ENCODE measurements around the gene THY1. TPM values are rescaled to one million over a fixed set of nuclear protein-coding genes. Genes with fewer than 3 reads are reported as not detected.

THY1 gene
- total RNA-seq, 4 donors from 2014 or later = 13.3 to 70.1 (median 25.4) TPM

DNA sequence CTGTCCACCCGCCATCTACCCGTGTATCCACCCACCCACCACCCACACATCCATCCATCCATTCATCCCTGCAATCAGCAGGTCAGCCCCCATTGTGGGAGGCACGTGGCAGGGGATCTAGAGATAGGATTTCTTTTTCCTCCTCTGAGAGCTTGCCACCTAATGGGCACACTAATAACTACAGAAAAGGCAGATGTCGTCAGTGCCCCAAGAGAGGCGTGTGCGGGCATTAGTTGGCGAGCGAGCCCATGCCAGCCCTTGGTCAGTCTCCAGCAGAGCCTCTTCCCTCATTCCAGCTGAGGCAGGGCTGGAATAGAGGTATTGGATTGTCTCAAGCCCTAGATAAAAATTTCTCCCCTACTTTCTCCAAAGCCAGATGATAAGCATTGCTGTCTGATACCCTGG lies 51.2 kb downstream of the THY1 start:
- Histone ChIP-seq H3K27ac (replicated peaks in 1 of 4) (peak overlapping the region; percentile 91 to 95 (median 94)), H3K27me3 (no peaks in the 10 kb centered on the region), H3K4me3 (no peak overlapping the region), H3K4me1 (peaks cover 91 to 100% (median 96%) of the 10 kb centered on the region in 4 donors), H3K9me3 (no peaks in the 10 kb centered on the region), H3K36me3 (peaks cover 0 to 4% (median 0%) of the 10 kb centered on the region in 4 donors)
- TF ChIP-seq, protein P1, sequence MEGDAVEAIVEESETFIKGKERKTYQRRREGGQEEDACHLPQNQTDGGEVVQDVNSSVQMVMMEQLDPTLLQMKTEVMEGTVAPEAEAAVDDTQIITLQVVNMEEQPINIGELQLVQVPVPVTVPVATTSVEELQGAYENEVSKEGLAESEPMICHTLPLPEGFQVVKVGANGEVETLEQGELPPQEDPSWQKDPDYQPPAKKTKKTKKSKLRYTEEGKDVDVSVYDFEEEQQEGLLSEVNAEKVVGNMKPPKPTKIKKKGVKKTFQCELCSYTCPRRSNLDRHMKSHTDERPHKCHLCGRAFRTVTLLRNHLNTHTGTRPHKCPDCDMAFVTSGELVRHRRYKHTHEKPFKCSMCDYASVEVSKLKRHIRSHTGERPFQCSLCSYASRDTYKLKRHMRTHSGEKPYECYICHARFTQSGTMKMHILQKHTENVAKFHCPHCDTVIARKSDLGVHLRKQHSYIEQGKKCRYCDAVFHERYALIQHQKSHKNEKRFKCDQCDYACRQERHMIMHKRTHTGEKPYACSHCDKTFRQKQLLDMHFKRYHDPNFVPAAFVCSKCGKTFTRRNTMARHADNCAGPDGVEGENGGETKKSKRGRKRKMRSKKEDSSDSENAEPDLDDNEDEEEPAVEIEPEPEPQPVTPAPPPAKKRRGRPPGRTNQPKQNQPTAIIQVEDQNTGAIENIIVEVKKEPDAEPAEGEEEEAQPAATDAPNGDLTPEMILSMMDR (IDR thresholded peaks at IDR 0.05) = peak; percentile 27 to 50 (median 40)
- TF ChIP-seq EP300 (IDR thresholded peaks at IDR 0.05) (no peak), POLR2A (IDR thresholded peaks at IDR 0.05; ENCODE audit: low read depth) (no peak), POLR2AphosphoS5 (IDR thresholded peaks at IDR 0.05) (peak in 1 of 2 donors; percentile 53)
- intact Hi-C loops (cut with DNase I) = no loop called here
- WGBS = 62% methylated on average over 8 of the region's 8 CpGs
- no peak for DNase-seq (ENCODE audit: extremely low spot score)

DNA sequence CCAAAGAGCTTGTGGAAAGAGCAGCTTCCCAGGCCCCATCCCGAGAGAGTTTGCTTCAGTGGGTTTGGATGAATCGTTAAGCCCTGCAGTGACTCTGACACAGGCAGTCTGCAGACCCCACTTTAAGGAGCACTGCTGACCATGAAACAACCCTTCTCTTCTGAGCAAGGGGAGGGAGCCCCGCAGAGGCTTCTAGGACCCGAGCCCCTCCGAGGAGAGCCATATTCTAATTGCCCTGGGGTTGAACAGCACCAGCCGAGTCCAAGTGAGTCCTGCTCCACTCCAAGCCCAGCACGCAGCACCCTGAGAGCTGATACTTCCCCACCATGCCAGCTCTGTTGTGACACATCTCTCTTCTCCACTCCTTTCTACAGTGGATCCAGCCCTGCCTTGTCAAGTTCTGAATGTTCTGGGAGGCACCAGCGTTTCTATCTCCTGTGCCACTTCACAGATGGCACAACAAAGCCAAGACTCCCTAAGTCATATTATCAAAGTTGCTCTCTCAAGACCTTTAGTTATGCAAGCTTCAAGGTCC lies 51.8 kb downstream of the THY1 start:
- Histone ChIP-seq H3K4me1 (peaks cover 91 to 100% (median 95%) of the 10 kb centered on the region in 4 donors), H3K27ac (replicated peaks in 1 of 4) (peak overlapping the region; percentile 91 to 95 (median 94)), H3K4me3 (no peak overlapping the region), H3K36me3 (peaks cover 0 to 4% (median 0%) of the 10 kb centered on the region in 4 donors), H3K27me3 (no peaks in the 10 kb centered on the region), H3K9me3 (no peaks in the 10 kb centered on the region)
- DNase-seq (ENCODE audit: extremely low spot score) = no peak
- 79% methylated on average over 2 of the region's 8 CpGs for WGBS
- TF ChIP-seq, protein P1 (IDR thresholded peaks at IDR 0.05) = no peak
- TF ChIP-seq POLR2AphosphoS5 (IDR thresholded peaks at IDR 0.05) = no peak
- no peak for TF ChIP-seq POLR2A (IDR thresholded peaks at IDR 0.05; ENCODE audit: low read depth)
- intact Hi-C loops (cut with DNase I) = no loop called here

DNA sequence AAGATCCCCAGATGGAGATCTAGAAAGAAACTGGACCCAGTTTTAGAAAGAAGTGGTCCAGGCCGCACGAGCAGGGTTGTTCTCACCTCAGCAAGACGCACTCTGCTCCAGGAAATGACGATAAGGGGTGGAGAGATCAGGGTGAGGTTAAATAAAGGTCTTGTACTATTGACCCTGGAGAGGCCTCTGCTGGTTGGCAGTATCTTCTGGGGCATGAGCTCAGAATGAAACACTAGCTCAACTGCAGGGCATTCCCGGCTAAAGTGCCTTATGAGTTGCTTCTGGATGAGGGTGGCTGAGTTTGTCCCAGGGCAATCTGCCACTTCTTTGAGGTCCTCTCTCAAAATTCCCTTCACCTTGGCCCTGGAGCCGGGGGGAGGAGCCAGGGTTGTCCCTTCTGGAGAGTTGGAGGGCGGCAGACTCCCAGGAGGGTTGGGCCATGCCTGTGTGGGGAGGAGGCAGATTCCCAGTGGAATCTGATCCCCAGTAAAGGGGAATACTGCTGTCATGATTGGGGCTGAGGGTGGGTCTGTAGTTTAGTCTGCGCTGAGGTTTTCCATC lies 52.4 kb downstream of the THY1 start:
- Histone ChIP-seq H3K4me1 (peaks cover 91 to 100% (median 95%) of the 10 kb centered on the region in 4 donors), H3K27me3 (no peaks in the 10 kb centered on the region), H3K27ac (replicated peaks in 1 of 4) (peak overlapping the region; percentile 91 to 95 (median 94)), H3K36me3 (peaks cover 0 to 4% (median 0%) of the 10 kb centered on the region in 4 donors), H3K4me3 (no peak overlapping the region), H3K9me3 (no peaks in the 10 kb centered on the region)
- intact Hi-C loops (cut with DNase I) = no loop called here
- TF ChIP-seq, protein P1 (IDR thresholded peaks at IDR 0.05) = no peak
- peak; percentile 6 for TF ChIP-seq POLR2AphosphoS5 (IDR thresholded peaks at IDR 0.05)
- no peak for TF ChIP-seq POLR2A (IDR thresholded peaks at IDR 0.05; ENCODE audit: low read depth)
- TF ChIP-seq EP300 (IDR thresholded peaks at IDR 0.05) = no peak
- DNase-seq (ENCODE audit: extremely low spot score) = no peak
- 66% methylated on average over 8 of the region's 8 CpGs for WGBS

DNA sequence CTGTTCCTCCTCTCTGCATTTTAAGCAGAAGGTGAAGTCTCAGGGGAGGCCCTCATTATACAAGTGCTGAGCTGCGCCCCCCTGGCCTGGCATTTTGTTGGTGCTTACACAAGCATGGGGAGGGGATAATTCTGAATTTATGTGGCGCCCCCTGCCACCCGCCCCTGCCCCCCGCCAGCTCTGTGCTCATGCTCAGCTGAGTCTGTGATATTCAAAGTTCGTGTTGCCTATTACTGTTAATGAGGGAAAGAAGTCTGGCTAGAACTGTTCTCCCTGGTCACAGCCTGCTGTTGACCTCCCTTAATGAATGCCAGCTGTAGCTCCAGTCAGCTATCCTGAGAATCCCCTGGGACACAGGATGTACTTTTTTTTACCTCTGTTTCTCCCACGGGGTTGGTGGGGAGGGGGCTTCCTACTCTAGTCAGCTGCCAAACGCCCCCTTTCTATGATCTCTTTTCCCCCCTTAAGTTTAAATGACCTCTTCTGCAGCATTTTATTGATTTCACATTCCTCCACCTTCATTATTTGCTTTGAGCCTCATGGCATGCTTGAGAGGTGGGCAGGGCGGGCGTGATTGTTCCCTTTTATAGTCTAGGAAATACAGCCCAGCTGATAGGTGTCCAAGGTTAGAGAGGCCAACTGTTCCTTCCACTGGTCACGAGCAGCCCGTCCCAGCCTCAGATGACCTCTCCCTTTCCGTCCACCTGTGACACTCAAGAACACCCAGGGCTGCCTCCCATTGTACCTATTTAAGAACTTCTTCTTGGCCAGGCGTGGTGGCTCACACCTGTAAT lies 53.6 kb downstream of the THY1 start:
- Histone ChIP-seq H3K4me3 (peak overlapping the region in 3 of 4 donors; percentile 15 to 37 (median 15)), H3K36me3 (peaks cover 0 to 4% (median 0%) of the 10 kb centered on the region in 4 donors), H3K27ac (replicated peaks in 1 of 4) (peak overlapping the region; percentile 91 to 95 (median 94)), H3K9me3 (no peaks in the 10 kb centered on the region), H3K27me3 (no peaks in the 10 kb centered on the region), H3K4me1 (peaks cover 91 to 100% (median 94%) of the 10 kb centered on the region in 4 donors)
- intact Hi-C loops (cut with DNase I) = no loop called here
- TF ChIP-seq, protein P1 (IDR thresholded peaks at IDR 0.05) = no peak
- no peak for TF ChIP-seq POLR2AphosphoS5 (IDR thresholded peaks at IDR 0.05)
- no peak for TF ChIP-seq POLR2A (IDR thresholded peaks at IDR 0.05; ENCODE audit: low read depth)
- no peak for TF ChIP-seq EP300 (IDR thresholded peaks at IDR 0.05)
- DNase-seq (ENCODE audit: extremely low spot score) = no peak
- WGBS = 72% methylated on average over 12 of the region's 13 CpGs

Measured in esophagus muscularis mucosa (tissue), 4 donors.